HCT116 (cell line): ENCODE data around the gene DRGX.

Experiments
- ELF1 ChIP-seq: IDR thresholded peaks from 2 replicates; pipeline ENCODE4 v1.6.1; 2012; ENCODE audit warnings: low read depth, borderline replicate concordance
- EZH2 ChIP-seq: fragments of 200-600 bp; sonication (generic); IDR thresholded peaks from 2 replicates; pipeline ENCODE4 v1.6.1; 2017; ENCODE audit warnings: antibody characterized with exemption, mixed run types
- FOSL1 ChIP-seq: IDR thresholded peaks from 2 replicates; pipeline ENCODE4 v1.6.1; 2012; ENCODE audit warnings: low read depth
- POLR2A ChIP-seq: IDR thresholded peaks from 2 replicates; pipeline ENCODE4 v1.7.0; 2011; ENCODE audit warnings: borderline replicate concordance; ENCODE audit not compliant: insufficient read depth, insufficient read length; ENCODE audit errors: extremely low read depth
- POLR2AphosphoS5 ChIP-seq: IDR thresholded peaks from 2 replicates; pipeline ENCODE4 v1.6.1; 2011; ENCODE audit warnings: mild to moderate bottlenecking, low read depth, low read length, moderate library complexity
- RAD21 ChIP-seq: IDR thresholded peaks from 2 replicates; pipeline ENCODE4 v1.6.1; 2012; ENCODE audit warnings: low read depth, mild to moderate bottlenecking
- SIN3A ChIP-seq: IDR thresholded peaks from 2 replicates; pipeline ENCODE4 v1.6.1; 2012; ENCODE audit warnings: low read depth
- SP1 ChIP-seq: IDR thresholded peaks from 2 replicates; pipeline ENCODE4 v1.6.1; 2012; ENCODE audit warnings: low read depth
- TCF7L2 ChIP-seq: IDR thresholded peaks from 2 replicates; pipeline ENCODE4 v1.7.0; 2011; ENCODE audit warnings: borderline replicate concordance, inconsistent platforms; ENCODE audit not compliant: insufficient read depth, insufficient read length; ENCODE audit errors: extremely low read depth
- ZNF274 ChIP-seq: fragments of 200-500 bp; sonication (Bioruptor generic); IDR thresholded peaks from 2 replicates; pipeline ENCODE4 v1.6.1; 2014; ENCODE audit warnings: mild to moderate bottlenecking, low read depth, low read length, inconsistent platforms
- TF ChIP-seq, protein P1 (sequence below), 3 experiments: fragments of 200-600 bp in 1 of 3; sonication (generic) in 1 of 3; IDR thresholded peaks in 2 of 3; conservative IDR thresholded peaks in 1 of 3; 2 replicates each; pipeline ENCODE4 v1.5.1; 2012 to 2017; ENCODE audit warnings: low read depth in 2 of 3, low read length in 2 of 3, antibody characterized with exemption in 1 of 3, borderline replicate concordance in 1 of 3, control low read depth in 1 of 3, mild to moderate bottlenecking in 1 of 3, mixed read lengths in 1 of 3, mixed run types in 1 of 3, moderate library complexity in 1 of 3; ENCODE audit not compliant: insufficient read depth in 1 of 3
- TF ChIP-seq, protein P2 (sequence below): IDR thresholded peaks from 2 replicates; pipeline ENCODE4 v1.6.1; 2011; ENCODE audit warnings: mild to moderate bottlenecking, low read length, moderate library complexity; ENCODE audit not compliant: insufficient replicate concordance; ENCODE audit errors: extremely low read depth
- TF ChIP-seq, protein P3 (sequence below): IDR thresholded peaks from 2 replicates; pipeline ENCODE4 v1.6.1; 2012

DNA sequence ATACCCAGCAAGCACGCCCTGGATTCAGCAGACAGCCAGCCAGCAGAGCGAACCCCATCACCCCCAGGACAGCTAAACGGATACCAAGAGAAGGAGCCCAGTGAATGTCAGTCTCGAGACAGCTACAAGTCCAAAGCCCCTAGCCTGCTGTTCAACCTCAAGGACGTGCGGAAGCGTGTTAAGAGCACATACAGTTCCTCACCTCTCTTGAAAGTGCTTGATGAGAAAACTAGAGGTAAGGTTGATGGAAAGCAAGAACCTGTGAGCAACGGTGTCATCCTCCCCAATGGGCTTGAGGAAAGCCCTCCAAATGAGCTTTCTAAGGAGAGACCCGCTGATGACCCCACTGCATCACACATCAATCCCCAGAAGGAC is 72.0 kb downstream of the DRGX start:
- TF ChIP-seq, protein P1, sequence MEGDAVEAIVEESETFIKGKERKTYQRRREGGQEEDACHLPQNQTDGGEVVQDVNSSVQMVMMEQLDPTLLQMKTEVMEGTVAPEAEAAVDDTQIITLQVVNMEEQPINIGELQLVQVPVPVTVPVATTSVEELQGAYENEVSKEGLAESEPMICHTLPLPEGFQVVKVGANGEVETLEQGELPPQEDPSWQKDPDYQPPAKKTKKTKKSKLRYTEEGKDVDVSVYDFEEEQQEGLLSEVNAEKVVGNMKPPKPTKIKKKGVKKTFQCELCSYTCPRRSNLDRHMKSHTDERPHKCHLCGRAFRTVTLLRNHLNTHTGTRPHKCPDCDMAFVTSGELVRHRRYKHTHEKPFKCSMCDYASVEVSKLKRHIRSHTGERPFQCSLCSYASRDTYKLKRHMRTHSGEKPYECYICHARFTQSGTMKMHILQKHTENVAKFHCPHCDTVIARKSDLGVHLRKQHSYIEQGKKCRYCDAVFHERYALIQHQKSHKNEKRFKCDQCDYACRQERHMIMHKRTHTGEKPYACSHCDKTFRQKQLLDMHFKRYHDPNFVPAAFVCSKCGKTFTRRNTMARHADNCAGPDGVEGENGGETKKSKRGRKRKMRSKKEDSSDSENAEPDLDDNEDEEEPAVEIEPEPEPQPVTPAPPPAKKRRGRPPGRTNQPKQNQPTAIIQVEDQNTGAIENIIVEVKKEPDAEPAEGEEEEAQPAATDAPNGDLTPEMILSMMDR (IDR thresholded peaks at IDR 0.05 in 2 of 3, conservative IDR thresholded peaks at IDR 0.05 in 1 of 3; ENCODE audit: borderline replicate concordance in 1 of 3, insufficient read depth in 1 of 3, low read depth in 2 of 3, low read length in 2 of 3) = no peak
- TF ChIP-seq SP1 (no peak), EZH2 (no peak), ZNF274 (no peak), SIN3A (no peak), POLR2A (no peak), TCF7L2 (no peak), FOSL1 (no peak), ELF1 (no peak), RAD21 (no peak), POLR2AphosphoS5 (no peak)
- TF ChIP-seq, protein P2, sequence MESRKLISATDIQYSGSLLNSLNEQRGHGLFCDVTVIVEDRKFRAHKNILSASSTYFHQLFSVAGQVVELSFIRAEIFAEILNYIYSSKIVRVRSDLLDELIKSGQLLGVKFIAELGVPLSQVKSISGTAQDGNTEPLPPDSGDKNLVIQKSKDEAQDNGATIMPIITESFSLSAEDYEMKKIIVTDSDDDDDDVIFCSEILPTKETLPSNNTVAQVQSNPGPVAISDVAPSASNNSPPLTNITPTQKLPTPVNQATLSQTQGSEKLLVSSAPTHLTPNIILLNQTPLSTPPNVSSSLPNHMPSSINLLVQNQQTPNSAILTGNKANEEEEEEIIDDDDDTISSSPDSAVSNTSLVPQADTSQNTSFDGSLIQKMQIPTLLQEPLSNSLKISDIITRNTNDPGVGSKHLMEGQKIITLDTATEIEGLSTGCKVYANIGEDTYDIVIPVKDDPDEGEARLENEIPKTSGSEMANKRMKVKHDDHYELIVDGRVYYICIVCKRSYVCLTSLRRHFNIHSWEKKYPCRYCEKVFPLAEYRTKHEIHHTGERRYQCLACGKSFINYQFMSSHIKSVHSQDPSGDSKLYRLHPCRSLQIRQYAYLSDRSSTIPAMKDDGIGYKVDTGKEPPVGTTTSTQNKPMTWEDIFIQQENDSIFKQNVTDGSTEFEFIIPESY = no peak
- TF ChIP-seq, protein P3, sequence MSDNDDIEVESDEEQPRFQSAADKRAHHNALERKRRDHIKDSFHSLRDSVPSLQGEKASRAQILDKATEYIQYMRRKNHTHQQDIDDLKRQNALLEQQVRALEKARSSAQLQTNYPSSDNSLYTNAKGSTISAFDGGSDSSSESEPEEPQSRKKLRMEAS = no peak
